HG03064 (cell line): ENCODE results near the gene EP400.
"Not testable (repeated sequence)": the region's sequence is repeated elsewhere in the genome, so short reads cannot be mapped to it uniquely, and the experiment has no call there.

Source experiments
- ATAC-seq: cut with Tn5 transposase; IDR thresholded peaks from one replicate; pipeline ENCODE4 v1.9.1; 2021; ENCODE audit warnings: low read depth; ENCODE audit not compliant: unreplicated experiment

EP400 gene

GRCh38 chr12:132036063-132036683 is 86.4 kb downstream of the EP400 start:
- ATAC-seq, result no peak

GRCh38 chr12:132040906-132041606 is 91.3 kb downstream of the EP400 start:
- ATAC-seq, result no peak

- ATAC-seq, result no peak
These were observed 93.5 kb downstream of the EP400 start for GRCh38 chr12:132043216-132043615.

- ATAC-seq, result no peak
These were observed 94.2 kb downstream of the EP400 start for GRCh38 chr12:132043770-132044467.

GRCh38 chr12:132044661-132045412 is 95.1 kb downstream of the EP400 start:
- ATAC-seq, result no peak

- no peak for ATAC-seq
These were observed 96.0 kb downstream of the EP400 start for GRCh38 chr12:132045751-132046150.

- no peak for ATAC-seq
These were observed 96.8 kb downstream of the EP400 start for GRCh38 chr12:132046561-132046960.

- ATAC-seq, result not testable (repeated sequence)
These were observed 97.9 kb downstream of the EP400 start for GRCh38 chr12:132047630-132048029.

- no peak for ATAC-seq
These were observed 99.7 kb downstream of the EP400 start for GRCh38 chr12:132049442-132049841.

GRCh38 chr12:132049876-132050275 is 100.1 kb downstream of the EP400 start:
- ATAC-seq, result no peak

- not testable (repeated sequence) for ATAC-seq
These were observed 102.0 kb downstream of the EP400 start for GRCh38 chr12:132051718-132052117.

GRCh38 chr12:132052196-132052932 is 102.6 kb downstream of the EP400 start:
- ATAC-seq, result no peak

GRCh38 chr12:132053338-132054330 is 103.9 kb downstream of the EP400 start:
- ATAC-seq, result no peak

GRCh38 chr12:132054983-132055382 is 105.2 kb downstream of the EP400 start:
- no peak for ATAC-seq

GRCh38 chr12:132055535-132056096 is 105.9 kb downstream of the EP400 start:
- no peak for ATAC-seq

GRCh38 chr12:132056320-132056719 is 106.6 kb downstream of the EP400 start:
- ATAC-seq, result peak; percentile 54

GRCh38 chr12:132056951-132057350 is 107.2 kb downstream of the EP400 start:
- ATAC-seq, result no peak

GRCh38 chr12:132057691-132058090 is 107.9 kb downstream of the EP400 start:
- no peak for ATAC-seq

- ATAC-seq, result no peak
These were observed 111.5 kb downstream of the EP400 start for GRCh38 chr12:132061197-132061596.
